ENCODE results near the gene RNF39.

DNA sequence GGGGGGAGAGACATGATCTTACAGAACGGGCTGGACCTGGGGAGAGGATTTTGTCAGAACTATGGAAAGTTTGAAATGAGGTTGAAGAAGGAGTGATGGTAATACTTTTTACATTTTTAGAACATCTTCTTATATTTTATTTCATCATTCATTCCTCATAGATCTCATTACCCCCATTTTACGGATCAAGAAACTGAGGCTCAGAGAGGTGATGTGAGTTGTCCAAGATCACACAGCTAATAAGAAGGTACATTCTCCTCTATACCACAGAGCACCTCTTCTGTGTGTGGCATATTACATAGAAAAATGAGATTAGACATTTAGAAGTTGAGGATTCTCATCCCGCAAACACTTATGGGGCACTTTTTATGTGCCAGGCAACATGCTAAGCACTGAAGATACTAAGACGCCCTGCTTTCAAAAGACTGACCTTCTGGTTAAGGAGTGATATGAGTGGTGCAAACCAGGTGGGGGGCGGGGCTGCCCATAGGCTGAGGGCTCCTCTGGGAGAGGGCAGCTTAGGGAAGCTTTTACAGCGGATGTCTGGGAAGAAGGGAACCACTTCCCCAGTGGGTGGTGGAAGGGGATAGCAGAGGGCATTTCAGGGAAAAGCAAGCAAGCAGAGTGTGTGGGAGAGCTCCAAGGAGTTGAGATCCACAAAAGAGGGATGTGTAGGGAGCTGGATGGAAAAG is 17.4 kb upstream of the RNF39 start:
- TF ChIP-seq, protein P1, sequence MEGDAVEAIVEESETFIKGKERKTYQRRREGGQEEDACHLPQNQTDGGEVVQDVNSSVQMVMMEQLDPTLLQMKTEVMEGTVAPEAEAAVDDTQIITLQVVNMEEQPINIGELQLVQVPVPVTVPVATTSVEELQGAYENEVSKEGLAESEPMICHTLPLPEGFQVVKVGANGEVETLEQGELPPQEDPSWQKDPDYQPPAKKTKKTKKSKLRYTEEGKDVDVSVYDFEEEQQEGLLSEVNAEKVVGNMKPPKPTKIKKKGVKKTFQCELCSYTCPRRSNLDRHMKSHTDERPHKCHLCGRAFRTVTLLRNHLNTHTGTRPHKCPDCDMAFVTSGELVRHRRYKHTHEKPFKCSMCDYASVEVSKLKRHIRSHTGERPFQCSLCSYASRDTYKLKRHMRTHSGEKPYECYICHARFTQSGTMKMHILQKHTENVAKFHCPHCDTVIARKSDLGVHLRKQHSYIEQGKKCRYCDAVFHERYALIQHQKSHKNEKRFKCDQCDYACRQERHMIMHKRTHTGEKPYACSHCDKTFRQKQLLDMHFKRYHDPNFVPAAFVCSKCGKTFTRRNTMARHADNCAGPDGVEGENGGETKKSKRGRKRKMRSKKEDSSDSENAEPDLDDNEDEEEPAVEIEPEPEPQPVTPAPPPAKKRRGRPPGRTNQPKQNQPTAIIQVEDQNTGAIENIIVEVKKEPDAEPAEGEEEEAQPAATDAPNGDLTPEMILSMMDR (IDR thresholded peaks at IDR 0.05; ENCODE audit: low read length), result no peak
- no peak for TF ChIP-seq EZH2 (optimal IDR thresholded peaks at IDR 0.05; ENCODE audit: low read depth, low read length)
